Fibroblast of mammary gland (primary cell): ENCODE results near the gene CPLANE1.
A peak's percentile ranks its signal among the peaks of the same experiment; 100 is the strongest.
"Not testable (repeated sequence)": the region's sequence is repeated elsewhere in the genome, so short reads cannot be mapped to it uniquely, and the experiment has no call there.

ENCODE experiments used
- DNase-seq: peaks from one replicate; pipeline ENCODE4 v3.0.0-alpha.2; 2010; ENCODE audit warnings: low read depth
- H3K4me3 ChIP-seq: 2 replicates; pipeline ENCODE4 v1.5.1; 2011; ENCODE audit warnings: low read depth, mild to moderate bottlenecking, low read length, moderate library complexity; ENCODE audit not compliant: control insufficient read depth
- CTCF ChIP-seq: conservative IDR thresholded peaks from 2 replicates; pipeline ENCODE4 v1.5.1; 2011; ENCODE audit warnings: low read depth, low read length, inconsistent platforms; ENCODE audit not compliant: control insufficient read depth, insufficient read depth

The CPLANE1 gene

GRCh38 chr5:37222181-37222580 lies 27.0 kb downstream of the CPLANE1 start:
- TF ChIP-seq CTCF = no peak
- no peak for DNase-seq
- H3K4me3 ChIP-seq = no peak overlapping the region

DNA sequence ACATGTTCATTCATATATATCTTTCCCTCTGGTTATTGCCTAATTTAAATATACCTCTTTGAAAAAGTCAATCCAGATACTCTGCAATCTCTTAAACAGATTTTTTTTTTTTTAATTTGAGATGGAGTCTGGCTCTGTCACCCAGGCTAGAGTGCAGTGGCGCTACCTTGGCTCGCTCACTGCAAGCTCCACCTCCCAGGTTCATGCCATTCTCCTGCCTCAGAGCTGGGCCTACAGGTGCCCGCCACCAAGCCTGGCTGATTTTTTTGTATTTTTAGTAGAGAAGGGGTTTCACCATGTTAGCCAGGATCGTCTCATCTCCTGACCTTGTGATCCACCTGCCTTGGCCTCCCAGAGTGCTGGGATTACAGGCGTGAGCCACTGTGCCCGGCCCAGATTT lies 28.8 kb downstream of the CPLANE1 start:
- H3K4me3 ChIP-seq, DNase-seq: not testable (repeated sequence)

- peak; percentile 40 for DNase-seq
- not testable (repeated sequence) for H3K4me3 ChIP-seq
Observed at GRCh38 chr5:37219384-37219783, 29.8 kb downstream of the CPLANE1 start.

DNA sequence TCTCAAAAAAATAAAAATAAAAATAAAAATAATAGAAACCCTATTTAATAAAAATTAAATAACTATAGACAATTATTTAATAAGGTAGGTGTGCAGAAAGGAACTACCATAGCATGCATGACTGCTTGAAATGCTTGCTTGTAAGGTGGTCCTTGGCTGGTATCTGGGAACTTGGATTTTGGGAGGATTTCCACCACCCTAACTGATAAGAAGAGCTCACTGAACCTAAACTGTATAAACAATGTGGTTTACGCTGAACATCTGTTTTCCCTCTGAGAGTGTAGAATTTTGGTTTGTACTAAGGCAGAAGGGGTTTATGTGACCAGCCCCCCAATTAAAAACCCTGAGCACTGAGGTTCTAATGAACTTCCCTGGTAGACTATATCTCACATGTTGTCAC lies 31.2 kb downstream of the CPLANE1 start:
- no peak for DNase-seq
- TF ChIP-seq CTCF = no peak
- H3K4me3 ChIP-seq = no peak overlapping the region

DNA sequence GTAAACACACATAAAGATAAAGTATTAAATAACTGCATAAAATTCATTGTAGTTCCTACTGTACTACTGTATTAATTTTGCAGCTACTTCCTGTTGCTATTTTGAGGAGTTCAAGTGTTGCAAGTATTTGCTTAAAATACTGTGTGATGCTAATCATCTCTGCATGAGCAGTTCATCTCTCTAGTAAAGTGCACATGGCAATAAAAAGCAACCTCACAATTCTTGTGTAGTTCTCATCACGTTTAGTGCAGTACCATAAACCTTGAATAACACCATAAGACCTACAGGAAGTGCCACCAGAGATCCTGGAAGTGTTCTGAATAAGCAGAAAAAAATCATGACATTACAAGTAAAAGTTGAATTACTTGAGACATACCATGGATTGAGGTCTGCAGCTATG lies 34.6 kb downstream of the CPLANE1 start:
- DNase-seq = no peak
- no peak overlapping the region for H3K4me3 ChIP-seq
- TF ChIP-seq CTCF = no peak

DNA sequence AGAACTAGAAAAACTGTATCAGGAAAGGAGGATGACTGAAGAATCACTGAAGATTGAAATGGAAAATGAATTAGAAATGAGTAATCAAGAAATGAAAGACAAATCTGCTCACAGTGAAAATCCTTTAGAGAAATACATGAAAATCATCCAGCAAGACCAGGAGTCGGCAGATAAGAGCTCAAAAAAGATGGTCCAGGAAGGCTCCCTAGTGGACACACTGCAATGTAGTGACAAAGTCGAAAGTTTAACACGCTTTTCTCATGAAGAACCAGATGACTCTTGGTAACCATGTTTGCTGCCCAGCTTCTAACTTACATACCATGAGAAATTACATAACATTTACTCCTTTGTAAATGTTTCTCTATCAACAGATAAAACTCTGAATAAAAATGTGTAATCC lies 37.1 kb downstream of the CPLANE1 start:
- DNase-seq = no peak
- TF ChIP-seq CTCF = no peak

DNA sequence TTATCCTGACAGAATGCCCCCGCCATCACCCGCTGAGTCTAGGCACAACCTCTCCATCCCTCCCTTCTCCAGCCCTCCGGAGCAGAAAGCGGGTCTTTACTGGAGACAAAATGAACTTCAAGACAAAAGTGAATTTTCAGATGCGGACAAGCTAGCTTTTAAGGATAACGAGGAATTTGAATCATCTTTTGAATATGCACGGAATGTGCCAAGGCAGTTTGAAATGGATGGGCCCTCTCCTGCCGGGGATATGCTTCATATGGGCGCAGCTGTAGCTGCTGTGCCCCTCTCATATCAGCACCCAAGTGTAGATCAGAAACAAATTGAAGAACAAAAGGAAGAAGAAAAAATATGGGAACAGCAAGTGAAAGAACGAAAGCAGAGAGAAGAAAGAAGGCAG lies 37.5 kb downstream of the CPLANE1 start:
- no peak for TF ChIP-seq CTCF
- no peak overlapping the region for H3K4me3 ChIP-seq
- no peak for DNase-seq

More for the DNA sequence above, 37.1 kb downstream of the CPLANE1 start:
- no peak overlapping the region for H3K4me3 ChIP-seq

DNA sequence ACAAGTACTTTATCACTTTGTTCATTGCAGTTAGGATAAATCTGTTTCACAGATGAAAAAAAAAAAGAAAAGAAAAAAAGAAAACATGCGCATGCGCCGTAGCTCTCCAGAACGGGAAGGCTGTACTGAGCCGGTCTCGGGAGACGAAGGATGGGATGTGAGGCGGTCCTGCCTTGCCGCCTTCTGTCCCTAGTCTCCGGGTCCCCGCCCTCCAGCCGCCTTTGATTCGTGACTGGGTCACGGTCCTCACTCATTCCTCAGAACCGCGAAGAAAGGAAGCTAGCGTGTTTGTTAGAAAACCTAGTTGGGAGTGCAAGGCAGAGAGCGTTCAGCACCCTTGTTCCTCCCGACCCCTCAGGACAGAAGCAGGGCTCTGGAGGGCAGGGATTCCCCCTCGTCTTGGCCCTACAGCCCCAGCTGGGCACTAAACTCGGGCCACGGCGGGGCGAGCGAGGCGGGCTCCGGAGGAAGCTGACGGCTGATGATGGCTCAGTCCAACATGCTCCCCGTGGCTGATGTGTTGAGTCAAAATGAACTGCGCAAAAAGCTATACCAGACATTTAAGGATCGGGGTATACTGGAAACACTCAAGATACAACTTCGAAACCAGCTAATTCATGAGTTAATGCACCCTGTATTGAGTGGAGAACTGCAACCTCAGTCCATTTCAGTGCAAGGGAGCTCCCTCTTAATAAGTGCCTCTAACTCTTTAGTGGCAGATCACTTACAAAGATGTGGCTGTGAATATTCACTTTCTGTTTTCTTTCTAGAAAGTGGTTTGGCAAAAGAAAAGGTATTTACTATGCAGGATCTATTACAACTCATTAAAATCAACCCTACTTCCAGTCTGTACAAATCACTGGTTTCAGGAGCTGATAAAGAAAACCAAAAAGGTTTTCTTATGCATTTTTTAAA lies 40.0 kb downstream of the CPLANE1 start:
- DNase-seq = peak; percentile 55
- peak overlapping the region; percentile 37 for H3K4me3 ChIP-seq
- no peak for TF ChIP-seq CTCF
